Measurements from ENCODE around the gene RAB43. TPM values are rescaled to one million over a fixed set of nuclear protein-coding genes. Genes with fewer than 3 reads are reported as not detected.

RAB43 gene
- total RNA-seq, 1 experiment from 2014 or later, result 13.5 TPM

- POLR2A ChIA-PET, result no interaction called here
- H3K9me2 ChIP-seq (ENCODE audit: insufficient read depth), result no peaks in the 10 kb centered on the region
- H3K9ac ChIP-seq (ENCODE audit: low read length), result peak overlapping the region; percentile 78; the same call in 1 of the 2 replicates
- no peak overlapping the region for H2AFZ ChIP-seq (ENCODE audit: low read depth, low read length, poor library complexity, severe bottlenecking)
- no peaks in the 10 kb centered on the region; a peak in 1 of 4 replicates for H3K36me3 ChIP-seq (ENCODE audit: control insufficient read depth in 1 of 2, insufficient read depth in 2 of 2, low read length in 2 of 2)
- BruUV-seq (replicated peaks), result no TSS peak
- H4K20me1 ChIP-seq (ENCODE audit: insufficient read depth), result no peaks in the 10 kb centered on the region
- intact Hi-C loops (cut with micrococcal nuclease), result no loop called here
- H3K4me3 ChIP-seq (replicated peaks in 1 of 2; ENCODE audit: low read depth in 1 of 2, low read length in 2 of 2), result peak overlapping the region; percentile 69 to 76; a peak in 3 of 4 replicates
- H3K79me2 ChIP-seq (ENCODE audit: insufficient read depth, low read length), result peaks cover 5% of the 10 kb centered on the region; the same call in 1 of the 2 replicates
- H3K4me1 ChIP-seq (ENCODE audit: control insufficient read depth in 1 of 2, insufficient read depth in 2 of 2, low read length in 2 of 2), result peaks cover 16 to 36% of the 10 kb centered on the region in 2 experiments
- DNase-seq (ENCODE audit: low read depth, low spot score) (no peak), ATAC-seq (no peak)
- TF ChIP-seq JUND (IDR thresholded peaks at IDR 0.05), result no peak
- TF ChIP-seq TCF7L2 (IDR thresholded peaks at IDR 0.05; ENCODE audit: borderline replicate concordance, extremely low read depth, insufficient read depth, insufficient read length), result no peak
- no peak for TF ChIP-seq MAX (IDR thresholded peaks at IDR 0.05)
- TF ChIP-seq RAD21 (IDR thresholded peaks at IDR 0.05; ENCODE audit: low read depth), result no peak
- no peak for TF ChIP-seq ELF1 (IDR thresholded peaks at IDR 0.05; ENCODE audit: borderline replicate concordance, low read depth)
- no peaks in the 10 kb centered on the region for H3K27me3 ChIP-seq (ENCODE audit: insufficient read depth, low read length)
- H3K9me3 ChIP-seq (ENCODE audit: control insufficient read depth in 1 of 2, insufficient read depth in 1 of 2, low read depth in 1 of 2, low read length in 2 of 2), result no peaks in the 10 kb centered on the region
- no peak overlapping the region for H3K27ac ChIP-seq (ENCODE audit: low read depth, low read length)
- RAD21 ChIA-PET (ENCODE audit: low non-redundant PET in 1 of 2, low total read pairs in 2 of 2, uncharacterized antibody in 2 of 2, unreplicated experiment in 2 of 2), result no interaction called here
- CTCF ChIA-PET, result interaction anchor here (3.7 kb wide), 1 partner anchor 66 kb away, joined by 16 read pairs; no protein-coding TSS in a partner anchor
- peak overlapping the region; percentile 91; the same call in 1 of the 2 replicates for H3K4me2 ChIP-seq (ENCODE audit: low read length)
Observed at GRCh38 chr3:129119365-129120100, 2.1 kb downstream of the RAB43 start.

- Histone ChIP-seq H3K9me3 (ENCODE audit: control insufficient read depth in 1 of 2, insufficient read depth in 1 of 2, low read depth in 1 of 2, low read length in 2 of 2) (no peaks in the 10 kb centered on the region), H3K27ac (ENCODE audit: low read depth, low read length) (no peak overlapping the region), H3K79me2 (ENCODE audit: insufficient read depth, low read length) (peaks cover 5% of the 10 kb centered on the region; the same call in 1 of the 2 replicates), H3K36me3 (ENCODE audit: control insufficient read depth in 1 of 2, insufficient read depth in 2 of 2, low read length in 2 of 2) (no peaks in the 10 kb centered on the region; a peak in 1 of 4 replicates), H3K4me2 (ENCODE audit: low read length) (no peak overlapping the region), H2AFZ (ENCODE audit: low read depth, low read length, poor library complexity, severe bottlenecking) (no peak overlapping the region), H3K4me1 (ENCODE audit: control insufficient read depth in 1 of 2, insufficient read depth in 2 of 2, low read length in 2 of 2) (peaks cover 16 to 35% of the 10 kb centered on the region in 2 experiments), H4K20me1 (ENCODE audit: insufficient read depth) (no peaks in the 10 kb centered on the region), H3K4me3 (replicated peaks in 1 of 2; ENCODE audit: low read depth in 1 of 2, low read length in 2 of 2) (no peak overlapping the region), H3K9me2 (ENCODE audit: insufficient read depth) (no peaks in the 10 kb centered on the region), H3K9ac (ENCODE audit: low read length) (no peak overlapping the region), H3K27me3 (ENCODE audit: insufficient read depth, low read length) (no peaks in the 10 kb centered on the region)
- ATAC-seq (no peak), DNase-seq (ENCODE audit: low read depth, low spot score) (no peak)
- RAD21 ChIA-PET (ENCODE audit: low non-redundant PET in 1 of 2, low total read pairs in 2 of 2, uncharacterized antibody in 2 of 2, unreplicated experiment in 2 of 2), result no interaction called here
- intact Hi-C loops (cut with micrococcal nuclease), result no loop called here
- CTCF ChIA-PET, result no interaction called here
- no peak for TF ChIP-seq YY1 (IDR thresholded peaks at IDR 0.05; ENCODE audit: extremely low read depth, insufficient replicate concordance, low read depth, low read length)
- TF ChIP-seq MAX (IDR thresholded peaks at IDR 0.05), result no peak
- TF ChIP-seq POLR2AphosphoS5 (IDR thresholded peaks at IDR 0.05; ENCODE audit: low read depth, low read length), result no peak
- TF ChIP-seq SRF (IDR thresholded peaks at IDR 0.05; ENCODE audit: low read depth), result no peak
- TF ChIP-seq POLR2A (IDR thresholded peaks at IDR 0.05; ENCODE audit: borderline replicate concordance, extremely low read depth, insufficient read depth, insufficient read length), result no peak
- TF ChIP-seq EZH2phosphoT487 (IDR thresholded peaks at IDR 0.05; ENCODE audit: borderline replicate concordance), result no peak
- no peak for TF ChIP-seq ATF3 (IDR thresholded peaks at IDR 0.05)
- TF ChIP-seq TCF7L2 (IDR thresholded peaks at IDR 0.05; ENCODE audit: borderline replicate concordance, extremely low read depth, insufficient read depth, insufficient read length), result no peak
- TF ChIP-seq FOSL1 (IDR thresholded peaks at IDR 0.05; ENCODE audit: low read depth), result no peak
- no peak for TF ChIP-seq CTCF (IDR thresholded peaks at IDR 0.05 in 2 of 3, conservative IDR thresholded peaks at IDR 0.05 in 1 of 3; ENCODE audit: borderline replicate concordance in 1 of 3, insufficient read depth in 1 of 3, low read depth in 2 of 3, low read length in 2 of 3)
- TF ChIP-seq CBX3 (IDR thresholded peaks at IDR 0.05; ENCODE audit: low read depth), result no peak
- TF ChIP-seq JUND (IDR thresholded peaks at IDR 0.05), result no peak
- no peak for TF ChIP-seq ZNF274 (IDR thresholded peaks at IDR 0.05; ENCODE audit: low read depth, low read length)
- no peak for TF ChIP-seq EZH2 (IDR thresholded peaks at IDR 0.05)
- TF ChIP-seq CEBPB (IDR thresholded peaks at IDR 0.05; ENCODE audit: low read depth), result no peak
- TF ChIP-seq RAD21 (IDR thresholded peaks at IDR 0.05; ENCODE audit: low read depth), result no peak
- no TSS peak for BruUV-seq (replicated peaks)
- POLR2A ChIA-PET, result no interaction called here
Observed at GRCh38 chr3:129118745-129119144, 2.9 kb downstream of the RAB43 start.
